Fibroblast of peridontal ligament (primary cell): ENCODE measurements around the gene HLA-E.

Experiments
- DNase-seq: peaks from one replicate; pipeline ENCODE4 v3.0.0-alpha.2; 2010; ENCODE audit errors: extremely low read depth

The HLA-E gene

DNA sequence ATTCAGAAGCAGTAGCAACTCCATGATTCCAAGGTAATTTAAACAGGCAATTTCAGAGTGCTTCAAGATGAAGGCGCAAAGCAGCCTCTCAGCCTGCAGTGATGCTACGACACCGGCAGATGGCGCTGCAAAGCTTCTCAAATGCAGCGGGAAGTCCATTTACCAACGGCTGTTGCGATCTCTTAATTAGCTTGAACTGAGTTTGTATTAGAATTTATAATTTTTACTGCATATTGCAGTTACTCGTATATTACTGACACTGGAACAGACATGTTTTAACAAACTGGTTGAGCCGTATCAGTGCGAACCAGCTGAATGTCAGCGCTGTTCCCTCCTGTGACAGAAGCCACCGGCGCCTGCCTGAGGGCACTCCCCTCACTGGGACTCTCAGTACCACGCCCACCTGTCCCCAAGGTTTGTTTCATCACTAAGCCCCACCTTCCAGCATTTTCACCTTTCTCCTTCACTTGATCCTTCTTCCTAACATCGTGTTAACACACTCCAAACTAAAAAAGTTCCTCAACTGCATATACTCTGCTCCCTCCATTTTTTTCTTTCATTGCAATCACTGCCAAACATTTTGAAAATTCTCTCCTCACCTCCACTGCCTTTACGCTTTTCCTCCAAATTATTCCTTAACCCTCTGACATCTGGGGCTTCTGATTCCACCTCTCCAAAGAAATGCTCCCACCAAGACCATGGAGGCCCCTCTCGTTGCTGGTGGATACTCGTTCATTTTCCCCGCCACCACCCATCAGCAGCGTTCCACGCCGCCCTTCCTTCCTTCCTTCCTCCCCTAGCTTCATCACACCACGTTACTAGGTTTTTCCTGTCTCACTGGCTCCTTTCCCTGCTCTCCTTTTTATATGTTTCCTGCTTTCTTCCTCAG, 52.5 kb downstream of the HLA-E start:
- peak; percentile 92 for DNase-seq

DNA sequence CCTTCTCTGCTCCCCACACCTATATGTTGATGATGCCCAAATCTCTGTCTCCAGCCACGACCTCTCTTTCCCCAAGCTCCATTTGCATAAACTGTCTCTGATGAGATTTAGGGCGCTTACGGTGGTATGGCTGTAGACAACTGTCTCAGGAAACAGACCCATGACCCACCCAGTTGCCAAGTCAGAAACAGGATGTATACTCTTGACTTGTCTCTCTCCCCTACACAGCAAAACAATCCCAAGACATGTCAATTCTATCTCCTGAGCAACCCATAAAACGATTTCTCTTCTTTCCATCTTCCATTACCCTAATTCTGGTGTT, 53.1 kb downstream of the HLA-E start:
- no peak for DNase-seq

DNA sequence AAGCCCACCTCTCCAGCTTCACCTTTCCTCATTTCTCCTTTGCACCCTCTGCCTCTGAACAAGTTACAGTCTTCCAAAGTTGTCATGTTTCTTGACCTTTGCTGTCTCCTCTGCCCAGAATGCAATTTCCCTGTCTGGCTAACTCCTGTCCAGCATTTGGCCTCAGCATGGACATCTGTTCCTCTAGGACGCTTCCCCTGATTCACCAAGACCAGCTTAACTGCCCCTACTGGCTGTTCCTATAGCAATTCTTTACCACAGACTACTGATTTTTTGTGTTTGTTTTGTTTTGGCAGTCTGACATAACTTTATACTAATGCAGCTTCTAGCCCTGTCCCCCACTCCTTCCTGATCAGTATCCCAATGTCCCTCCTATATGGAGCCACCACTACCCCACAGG, 53.6 kb downstream of the HLA-E start:
- peak; percentile 34 for DNase-seq
